A549 treated with dexamethasone at 1 μM for 4 hours (cell line): Measurements from ENCODE around the gene MYBPC1. TPM values are rescaled to one million over a fixed set of nuclear protein-coding genes. Genes with fewer than 3 reads are reported as not detected.

Source experiments
- total RNA-seq: library from RNA; stranded (reverse); fragments of 200-300 nt; extraction: Qiagen RNA extraction; gene quantifications from 5 replicates; pipeline ENCODE4 v1.2.3, GENCODE V29; 2022

MYBPC1 gene
- total RNA-seq: 0.08 to 0.13 TPM in 2 of 5 replicates, not detected in the others

GRCh38 chr12:101594700-101595099 is at the start of gene MYBPC1:
Gene MYBPC1, plus strand, starts transcription at chr12:101594971. Its CDS starts 100 bp downstream, at chr12:101595071.

GRCh38 chr12:101697197-101697929 is 102.6 kb downstream of the MYBPC1 start, which contains the start of gene CHPT1:
Gene CHPT1, plus strand, starts transcription at chr12:101697640. Its CDS starts 222 bp downstream, at chr12:101697862.

Other genes starting within 250 kb of the MYBPC1 start
- gene ARL1, start 187.2 kb upstream of the MYBPC1 start, total RNA-seq: 60.0 to 69.7 TPM (median 67.4 TPM) in 5 replicates
- not detected in 5 replicates for gene SPIC, start 119.6 kb upstream of the MYBPC1 start, total RNA-seq
- 46.7 to 69.2 TPM (median 64.8 TPM) in 5 replicates for gene CHPT1, start 102.7 kb downstream of the MYBPC1 start, total RNA-seq
- 0.04 to 0.16 TPM (median 0.09 TPM) in 4 of 5 replicates, not detected in the other for gene SYCP3, start 144.5 kb downstream of the MYBPC1 start, total RNA-seq
- 10.5 to 17.3 TPM (median 15.7 TPM) in 5 replicates for gene GNPTAB, start 236.0 kb downstream of the MYBPC1 start, total RNA-seq